HG03280 (cell line): ENCODE data around the gene DAB1.

Source experiments
- ATAC-seq: cut with Tn5 transposase; IDR thresholded peaks from one replicate; pipeline ENCODE4 v1.9.1; 2021; ENCODE audit warnings: mild to moderate bottlenecking, moderate library complexity; ENCODE audit not compliant: unreplicated experiment

DAB1 gene

GRCh38 chr1:57175506-57175905, 248.4 kb downstream of the DAB1 start:
- ATAC-seq = no peak

- no peak for ATAC-seq
These were observed 251.8 kb downstream of the DAB1 start for GRCh38 chr1:57172040-57172439.

- no peak for ATAC-seq
These were observed 255.9 kb downstream of the DAB1 start for GRCh38 chr1:57167997-57168396.

GRCh38 chr1:57165546-57165945, 258.3 kb downstream of the DAB1 start:
- no peak for ATAC-seq

- ATAC-seq = no peak
These were observed 259.3 kb downstream of the DAB1 start for GRCh38 chr1:57164584-57164983.

- no peak for ATAC-seq
These were observed 260.1 kb downstream of the DAB1 start for GRCh38 chr1:57163789-57164188.

- no peak for ATAC-seq
These were observed 260.5 kb downstream of the DAB1 start for GRCh38 chr1:57163325-57163724.

- no peak for ATAC-seq
These were observed 261.1 kb downstream of the DAB1 start for GRCh38 chr1:57162607-57163261.

- ATAC-seq = no peak
These were observed 263.3 kb downstream of the DAB1 start for GRCh38 chr1:57160594-57160993.

- no peak for ATAC-seq
These were observed 265.3 kb downstream of the DAB1 start for GRCh38 chr1:57158604-57158998.

- no peak for ATAC-seq
These were observed 265.8 kb downstream of the DAB1 start for GRCh38 chr1:57157818-57158603.

- no peak for ATAC-seq
These were observed 267.0 kb downstream of the DAB1 start for GRCh38 chr1:57156907-57157306.

GRCh38 chr1:57146100-57146499, 277.8 kb downstream of the DAB1 start:
- no peak for ATAC-seq

GRCh38 chr1:57142999-57143398, 280.9 kb downstream of the DAB1 start:
- ATAC-seq = no peak

- no peak for ATAC-seq
These were observed 281.7 kb downstream of the DAB1 start for GRCh38 chr1:57142169-57142568.

GRCh38 chr1:57138432-57139078, 285.3 kb downstream of the DAB1 start:
- ATAC-seq = no peak

- no peak for ATAC-seq
These were observed 285.9 kb downstream of the DAB1 start for GRCh38 chr1:57137980-57138379.

GRCh38 chr1:57134803-57135202, 289.1 kb downstream of the DAB1 start:
- ATAC-seq = no peak

- ATAC-seq = no peak
These were observed 290.2 kb downstream of the DAB1 start for GRCh38 chr1:57133686-57134085.

- no peak for ATAC-seq
These were observed 290.8 kb downstream of the DAB1 start for GRCh38 chr1:57132993-57133622.

GRCh38 chr1:57131701-57132394, 292.0 kb downstream of the DAB1 start:
- ATAC-seq = no peak
